Measurements from ENCODE around the gene RNASEH1.

Gene RNASEH1

GRCh38 chr2:3547915-3548314 is 10.2 kb downstream of the RNASEH1 start:
- no peak for DNase-seq

- no peak for DNase-seq
Observed at GRCh38 chr2:3545788-3546478, 12.2 kb downstream of the RNASEH1 start.

- DNase-seq: no peak
Observed at GRCh38 chr2:3543023-3543683, 15.0 kb downstream of the RNASEH1 start.

GRCh38 chr2:3542107-3542506 is 16.0 kb downstream of the RNASEH1 start:
- no peak for DNase-seq

- DNase-seq: no peak
Observed at GRCh38 chr2:3539836-3540235, 18.3 kb downstream of the RNASEH1 start.

- no peak for DNase-seq
Observed at GRCh38 chr2:3536682-3537632, 21.2 kb downstream of the RNASEH1 start.

- DNase-seq: no peak
Observed at GRCh38 chr2:3535794-3536681, 22.1 kb downstream of the RNASEH1 start.

- DNase-seq: no peak
Observed at GRCh38 chr2:3535467-3535793, 22.7 kb downstream of the RNASEH1 start.

- no peak for DNase-seq
Observed at GRCh38 chr2:3534251-3534814, 23.8 kb downstream of the RNASEH1 start.

GRCh38 chr2:3533836-3534235 is 24.3 kb downstream of the RNASEH1 start:
- DNase-seq: no peak

- no peak for DNase-seq
Observed at GRCh38 chr2:3532941-3533340, 25.2 kb downstream of the RNASEH1 start.

GRCh38 chr2:3529316-3530025 is 28.7 kb downstream of the RNASEH1 start:
- DNase-seq: no peak

GRCh38 chr2:3527886-3528785 is 30.0 kb downstream of the RNASEH1 start:
- DNase-seq: no peak

- DNase-seq: no peak
Observed at GRCh38 chr2:3526871-3527270, 31.3 kb downstream of the RNASEH1 start.

GRCh38 chr2:3523551-3524041 is 34.5 kb downstream of the RNASEH1 start:
- no peak for DNase-seq

GRCh38 chr2:3522961-3523421 is 35.1 kb downstream of the RNASEH1 start:
- no peak for DNase-seq

GRCh38 chr2:3520591-3520990 is 37.5 kb downstream of the RNASEH1 start:
- DNase-seq: no peak

GRCh38 chr2:3519255-3520205 is 38.6 kb downstream of the RNASEH1 start, which contains the start of gene ADI1:
Gene ADI1 (minus strand): TSS chr2:3519531. CDS start chr2:3519487, 44 bp downstream.
- peak; percentile 55 to 66 for DNase-seq
